Upper lobe of left lung (tissue), 4 donors: Measurements from ENCODE around the gene IKZF2.

Experiments
- EP300 ChIP-seq, 4 donors: sonication (generic); formaldehyde crosslinking; IDR thresholded peaks; one replicate each; pipeline ENCODE4 v1.5.1; 2017; ENCODE audit warnings: antibody characterized with exemption in 4 of 4, control low read depth in 2 of 4
- POLR2A ChIP-seq, 4 donors: fragments of 450-650 bp; IDR thresholded peaks; one replicate each; pipeline ENCODE4 v1.5.1; 2016 to 2017; ENCODE audit warnings: antibody characterized with exemption in 4 of 4, mild to moderate bottlenecking in 2 of 4
- TF ChIP-seq, protein P1 (sequence below), 6 experiments: fragments of 450-650 bp in 4 of 6; fragments of 200-600 bp in 2 of 6; sonication (generic) in 2 of 6; IDR thresholded peaks; one replicate each; pipeline ENCODE4 v1.5.1; 2016 to 2019; ENCODE audit warnings: antibody characterized with exemption in 6 of 6

DNA sequence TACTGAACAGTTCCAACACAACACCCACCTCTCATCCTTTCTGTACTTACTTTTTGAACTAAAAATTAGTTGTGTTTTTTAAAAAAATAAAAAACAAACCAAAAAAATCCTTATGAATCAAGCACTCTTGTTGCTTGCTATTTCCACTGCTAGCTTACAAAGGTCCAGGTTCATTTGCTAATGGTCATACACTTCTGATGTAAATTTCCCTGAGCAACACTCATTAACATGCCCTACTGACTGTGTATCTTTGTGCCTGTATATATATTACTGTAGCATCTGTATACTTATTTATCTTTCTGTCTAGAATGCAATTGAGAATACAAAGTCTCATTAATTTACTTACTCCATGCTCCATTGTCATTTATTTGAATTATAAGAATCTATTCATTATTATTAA, 30.3 kb upstream of the IKZF2 start:
- TF ChIP-seq, protein P1, sequence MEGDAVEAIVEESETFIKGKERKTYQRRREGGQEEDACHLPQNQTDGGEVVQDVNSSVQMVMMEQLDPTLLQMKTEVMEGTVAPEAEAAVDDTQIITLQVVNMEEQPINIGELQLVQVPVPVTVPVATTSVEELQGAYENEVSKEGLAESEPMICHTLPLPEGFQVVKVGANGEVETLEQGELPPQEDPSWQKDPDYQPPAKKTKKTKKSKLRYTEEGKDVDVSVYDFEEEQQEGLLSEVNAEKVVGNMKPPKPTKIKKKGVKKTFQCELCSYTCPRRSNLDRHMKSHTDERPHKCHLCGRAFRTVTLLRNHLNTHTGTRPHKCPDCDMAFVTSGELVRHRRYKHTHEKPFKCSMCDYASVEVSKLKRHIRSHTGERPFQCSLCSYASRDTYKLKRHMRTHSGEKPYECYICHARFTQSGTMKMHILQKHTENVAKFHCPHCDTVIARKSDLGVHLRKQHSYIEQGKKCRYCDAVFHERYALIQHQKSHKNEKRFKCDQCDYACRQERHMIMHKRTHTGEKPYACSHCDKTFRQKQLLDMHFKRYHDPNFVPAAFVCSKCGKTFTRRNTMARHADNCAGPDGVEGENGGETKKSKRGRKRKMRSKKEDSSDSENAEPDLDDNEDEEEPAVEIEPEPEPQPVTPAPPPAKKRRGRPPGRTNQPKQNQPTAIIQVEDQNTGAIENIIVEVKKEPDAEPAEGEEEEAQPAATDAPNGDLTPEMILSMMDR (IDR thresholded peaks at IDR 0.05), result no peak
- TF ChIP-seq EP300 (IDR thresholded peaks at IDR 0.05) (no peak), POLR2A (IDR thresholded peaks at IDR 0.05) (no peak)
